A549 (cell line): Measurements from ENCODE around the gene GSG1L. TPM values are rescaled to one million over a fixed set of nuclear protein-coding genes. Genes with fewer than 3 reads are reported as not detected.

Experiments used
- ATAC-seq, 2 experiments: fragments of 200-7000 bp in 1 of 2; fragments of >200 bp in 1 of 2; cut with Nextera tagmentation in 1 of 2; cut with Tn5 transposase in 1 of 2; 3 replicates each; pipeline versions ENCODE4 v1.8.0 to v1.9.1; 2018 to 2020; ENCODE audit warnings: mild to moderate bottlenecking in 1 of 2, moderate library complexity in 1 of 2
- CTCF ChIA-PET: fragments of 300-600 bp; sonication (Branson Sonifier 250); formaldehyde crosslinking; extraction: SDS; loops from one replicate; lab custom pipeline; 2021; ENCODE audit warnings: antibody characterized with exemption, inconsistent platforms; lab: Yijun Ruan, JAX
- POLR2A ChIA-PET: fragments of 350-600 bp; formaldehyde crosslinking; extraction: SDS; loops from one replicate; lab custom pipeline; 2021; ENCODE audit warnings: antibody characterized with exemption, inconsistent platforms; lab: Yijun Ruan, JAX
- DNase-seq, 2 experiments: peaks; one replicate each; pipeline versions ENCODE4 v3.0.0 to v3.0.0-alpha.2; 2011 to 2016; ENCODE audit warnings: low read depth in 1 of 2, low spot score in 1 of 2
- FAIRE-seq: peaks from 2 replicates; lab custom pipeline; 2011; peaks lifted over from hg19 to GRCh38; lab: Jason Lieb, UNC
- H3K27ac ChIP-seq, 2 experiments: fragments of >200 bp; sonication (Bioruptor Twin); formaldehyde crosslinking; 3 replicates each; pipeline ENCODE4 v1.5.1; 2016 to 2017
- H3K4me1 ChIP-seq: fragments of >200 bp; sonication (Bioruptor Twin); formaldehyde crosslinking; 3 replicates; pipeline ENCODE4 v1.6.1; 2016
- H3K4me2 ChIP-seq: fragments of >200 bp; sonication (Bioruptor Twin); formaldehyde crosslinking; 3 replicates; pipeline ENCODE4 v1.6.1; 2016
- H3K4me3 ChIP-seq: fragments of >200 bp; sonication (Bioruptor Twin); formaldehyde crosslinking; 3 replicates; pipeline ENCODE4 v1.5.1; 2016
- H3K9me3 ChIP-seq: fragments of >200 bp; sonication (Bioruptor Twin); formaldehyde crosslinking; 3 replicates; pipeline ENCODE4 v1.6.1; 2016
- ATOH8 ChIP-seq: fragments of 250-450 bp; sonication (Bioruptor Pico); IDR thresholded peaks from 2 replicates; pipeline ENCODE4 v1.5.0; 2020; ENCODE audit warnings: low read depth, mild to moderate bottlenecking, moderate library complexity
- CBX2 ChIP-seq: fragments of 200-600 bp; sonication (generic); IDR thresholded peaks from 2 replicates; pipeline ENCODE4 v1.6.1; 2016; ENCODE audit warnings: low read depth, mild to moderate bottlenecking, borderline replicate concordance
- FOSB ChIP-seq: fragments of 250-450 bp; sonication (Bioruptor Pico); IDR thresholded peaks from 2 replicates; pipeline ENCODE4 v1.5.0; 2020; ENCODE audit warnings: mild to moderate bottlenecking, moderate library complexity
- FOXS1 ChIP-seq: fragments of 250-450 bp; sonication (Bioruptor Pico); IDR thresholded peaks from 2 replicates; pipeline ENCODE4 v1.5.0; 2020; ENCODE audit warnings: mild to moderate bottlenecking, moderate library complexity
- HES2 ChIP-seq: fragments of >200 bp; sonication (Bioruptor Twin); formaldehyde crosslinking; IDR thresholded peaks from 2 replicates; pipeline ENCODE4 v1.6.1; 2016
- HOXB5 ChIP-seq: fragments of 250-450 bp; sonication (Bioruptor Pico); IDR thresholded peaks from 2 replicates; pipeline ENCODE4 v1.5.0; 2020; ENCODE audit warnings: mild to moderate bottlenecking, moderate library complexity
- MAZ ChIP-seq: fragments of 150-350 bp; IDR thresholded peaks from 2 replicates; pipeline ENCODE4 v1.6.1; 2014; ENCODE audit warnings: antibody characterized with exemption, low read depth, low read length, borderline replicate concordance
- NR3C1 ChIP-seq: fragments of >200 bp; sonication (Bioruptor Twin); formaldehyde crosslinking; IDR thresholded peaks from 3 replicates; pipeline ENCODE4 v1.6.1; 2017
- RAD21 ChIP-seq, 2 experiments: fragments of >200 bp in 1 of 2; sonication (Bioruptor Twin) in 1 of 2; formaldehyde crosslinking in 1 of 2; IDR thresholded peaks in 1 of 2; conservative IDR thresholded peaks in 1 of 2; 2 replicates in 1 of 2; 3 replicates in 1 of 2; pipeline ENCODE4 v1.6.1; 2012 to 2018; ENCODE audit warnings: inconsistent platforms in 1 of 2
- RFX5 ChIP-seq: fragments of 450-650 bp; IDR thresholded peaks from 2 replicates; pipeline ENCODE4 v1.7.1; 2014; ENCODE audit warnings: antibody characterized with exemption, mild to moderate bottlenecking, moderate library complexity
- RNF2 ChIP-seq: fragments of 200-600 bp; sonication (generic); IDR thresholded peaks from 2 replicates; pipeline ENCODE4 v1.6.1; 2016; ENCODE audit warnings: low read depth, mild to moderate bottlenecking, antibody characterized with exemption, moderate library complexity, borderline replicate concordance
- SREBF2 ChIP-seq: fragments of 450-650 bp; IDR thresholded peaks from 2 replicates; pipeline ENCODE4 v1.6.1; 2014; ENCODE audit warnings: mild to moderate bottlenecking, moderate library complexity
- ZC3H11A ChIP-seq: fragments of 450-650 bp; IDR thresholded peaks from 2 replicates; pipeline ENCODE4 v1.6.1; 2014; ENCODE audit warnings: antibody characterized with exemption, mild to moderate bottlenecking
- ZFP36 ChIP-seq: fragments of 450-650 bp; IDR thresholded peaks from 2 replicates; pipeline ENCODE4 v1.6.1; 2014; ENCODE audit warnings: borderline replicate concordance; ENCODE audit not compliant: partially characterized antibody
- WGBS: methylation state at CpG from one replicate; pipeline ENCODE4 v1.1.6; 2017; ENCODE audit errors: missing lambda C conversion rate; 5-methylcytosine and 5-hydroxymethylcytosine counted together
- polyA plus RNA-seq, 4 experiments: library from polyadenylated mRNA; depleted of rRNA in 3 of 4; stranded (reverse); fragments of >200 nt; fragmentation: RNase III in 1 of 4; extraction: RNeasy Plus Mini Kit Qiagen cat#74134 plus additional on column Dnase treatment in 1 of 4; gene quantifications; 2 replicates in 3 of 4; 3 replicates in 1 of 4; pipeline ENCODE4 v1.2.3, GENCODE V29; 2011 to 2017
- TF ChIP-seq, protein P1 (sequence below): fragments of 200-600 bp; sonication (generic); IDR thresholded peaks from 2 replicates; pipeline ENCODE4 v1.6.1; 2016; ENCODE audit warnings: antibody characterized with exemption, mild to moderate bottlenecking, moderate library complexity
- TF ChIP-seq, protein P2 (sequence below): IDR thresholded peaks from 2 replicates; pipeline ENCODE4 v1.6.1; 2012

Gene GSG1L
- polyA plus RNA-seq, 2 of the 4 experiments (the other 2 are of a cell fraction): not detected

DNA sequence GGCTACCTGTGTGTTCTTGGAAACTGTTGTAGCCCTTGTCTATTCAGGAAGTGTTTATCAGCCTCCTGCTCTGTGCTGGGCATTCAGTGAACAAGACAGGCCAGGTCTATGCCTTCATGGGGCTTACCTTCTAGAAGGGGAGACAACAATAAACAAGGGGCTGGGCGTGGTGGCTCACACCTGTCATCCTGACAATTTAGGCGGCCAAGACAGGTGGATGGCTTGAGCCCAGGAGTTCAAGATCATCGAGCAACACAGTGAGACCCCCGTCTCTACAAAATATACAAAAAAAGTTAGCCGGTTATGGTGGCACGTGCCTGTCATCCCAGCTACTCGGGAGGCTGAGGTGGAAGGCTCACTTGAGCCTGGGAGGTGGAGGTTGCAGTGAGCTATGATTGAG is 5.5 kb upstream of the GSG1L start:
- no peak for ATAC-seq
- no peak for DNase-seq
- H3K4me1 ChIP-seq: no peaks in the 10 kb centered on the region
- no peak overlapping the region for H3K27ac ChIP-seq
- TF ChIP-seq, protein P1, sequence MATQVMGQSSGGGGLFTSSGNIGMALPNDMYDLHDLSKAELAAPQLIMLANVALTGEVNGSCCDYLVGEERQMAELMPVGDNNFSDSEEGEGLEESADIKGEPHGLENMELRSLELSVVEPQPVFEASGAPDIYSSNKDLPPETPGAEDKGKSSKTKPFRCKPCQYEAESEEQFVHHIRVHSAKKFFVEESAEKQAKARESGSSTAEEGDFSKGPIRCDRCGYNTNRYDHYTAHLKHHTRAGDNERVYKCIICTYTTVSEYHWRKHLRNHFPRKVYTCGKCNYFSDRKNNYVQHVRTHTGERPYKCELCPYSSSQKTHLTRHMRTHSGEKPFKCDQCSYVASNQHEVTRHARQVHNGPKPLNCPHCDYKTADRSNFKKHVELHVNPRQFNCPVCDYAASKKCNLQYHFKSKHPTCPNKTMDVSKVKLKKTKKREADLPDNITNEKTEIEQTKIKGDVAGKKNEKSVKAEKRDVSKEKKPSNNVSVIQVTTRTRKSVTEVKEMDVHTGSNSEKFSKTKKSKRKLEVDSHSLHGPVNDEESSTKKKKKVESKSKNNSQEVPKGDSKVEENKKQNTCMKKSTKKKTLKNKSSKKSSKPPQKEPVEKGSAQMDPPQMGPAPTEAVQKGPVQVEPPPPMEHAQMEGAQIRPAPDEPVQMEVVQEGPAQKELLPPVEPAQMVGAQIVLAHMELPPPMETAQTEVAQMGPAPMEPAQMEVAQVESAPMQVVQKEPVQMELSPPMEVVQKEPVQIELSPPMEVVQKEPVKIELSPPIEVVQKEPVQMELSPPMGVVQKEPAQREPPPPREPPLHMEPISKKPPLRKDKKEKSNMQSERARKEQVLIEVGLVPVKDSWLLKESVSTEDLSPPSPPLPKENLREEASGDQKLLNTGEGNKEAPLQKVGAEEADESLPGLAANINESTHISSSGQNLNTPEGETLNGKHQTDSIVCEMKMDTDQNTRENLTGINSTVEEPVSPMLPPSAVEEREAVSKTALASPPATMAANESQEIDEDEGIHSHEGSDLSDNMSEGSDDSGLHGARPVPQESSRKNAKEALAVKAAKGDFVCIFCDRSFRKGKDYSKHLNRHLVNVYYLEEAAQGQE: no peak
- TF ChIP-seq ZC3H11A (no peak), NR3C1 (no peak), FOXS1 (CRISPR knock-in tag) (no peak), SREBF2 (no peak), FOSB (CRISPR knock-in tag) (no peak)
- no peak overlapping the region for H3K4me2 ChIP-seq
- FAIRE-seq: no peak
- POLR2A ChIA-PET: no interaction called here
- H3K4me3 ChIP-seq: no peak overlapping the region
- CTCF ChIA-PET: interaction anchor here (0.9 to 6.4 kb wide), 7 partner anchors 19 to 429 kb away, joined by 3 to 74 read pairs (median 4); no protein-coding TSS in a partner anchor
- H3K9me3 ChIP-seq: no peaks in the 10 kb centered on the region
- 44% methylated on average over 7 of the region's 7 CpGs for WGBS

DNA sequence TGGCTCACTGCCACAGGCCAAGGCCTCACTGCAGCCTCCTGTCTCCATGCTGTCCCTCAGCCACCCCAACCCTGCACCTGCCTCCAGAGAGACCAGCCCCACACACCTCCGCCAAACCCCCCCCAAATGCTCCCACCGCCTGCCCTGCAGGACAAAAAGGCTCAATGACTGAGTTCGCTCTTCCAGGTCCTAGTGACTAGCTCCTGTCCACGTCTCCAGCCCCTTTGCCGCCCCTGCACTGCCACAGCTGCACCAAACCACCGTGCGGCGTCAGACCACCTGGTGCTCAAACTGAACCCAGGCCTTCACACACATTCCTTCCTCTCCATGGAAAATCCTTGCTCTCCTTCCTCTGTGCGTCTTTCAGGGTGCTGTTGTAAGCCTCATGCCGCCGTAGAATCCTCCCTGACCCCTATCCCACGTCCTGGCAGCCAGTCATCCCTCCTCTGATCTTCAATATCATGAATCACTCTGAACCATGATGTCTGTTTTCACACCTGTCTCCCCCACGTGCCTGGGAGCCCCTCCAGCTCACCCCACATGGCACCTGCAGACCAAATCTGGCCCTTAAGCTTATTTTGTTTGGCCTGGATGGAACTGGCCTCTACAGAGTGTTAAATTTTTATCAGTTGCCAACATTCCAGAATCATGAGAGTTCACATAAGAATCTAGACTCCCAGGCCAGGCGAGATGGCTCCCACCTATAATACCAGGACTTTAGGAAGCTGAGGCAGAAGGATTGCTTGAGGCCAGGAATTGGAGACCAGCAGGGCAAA is 4.3 kb upstream of the GSG1L start:
- no peak overlapping the region for H3K4me2 ChIP-seq
- no peak overlapping the region for H3K4me3 ChIP-seq
- WGBS: 60% methylated on average over 13 of the region's 14 CpGs
- H3K9me3 ChIP-seq: no peaks in the 10 kb centered on the region
- ChIA-PET CTCF (interaction anchor here (6.4 kb wide), 1 partner anchor 95 kb away, joined by 74 read pairs; no protein-coding TSS in a partner anchor), POLR2A (no interaction called here)
- no peak for ATAC-seq
- no peak for FAIRE-seq
- TF ChIP-seq, protein P1: no peak
- TF ChIP-seq NR3C1 (no peak), RAD21 (conservative IDR thresholded peaks at IDR 0.05 in 1 of 2, IDR thresholded peaks at IDR 0.05 in 1 of 2) (no peak), ZC3H11A (no peak), SREBF2 (no peak), RNF2 (no peak), HOXB5 (no peak), MAZ (no peak), ZFP36 (no peak), HES2 (no peak), RFX5 (no peak), CBX2 (no peak), ATOH8 (CRISPR knock-in tag) (no peak)
- TF ChIP-seq, protein P2, sequence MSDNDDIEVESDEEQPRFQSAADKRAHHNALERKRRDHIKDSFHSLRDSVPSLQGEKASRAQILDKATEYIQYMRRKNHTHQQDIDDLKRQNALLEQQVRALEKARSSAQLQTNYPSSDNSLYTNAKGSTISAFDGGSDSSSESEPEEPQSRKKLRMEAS: no peak
- peaks cover 2% of the 10 kb centered on the region; the same call in 1 of the 3 replicates for H3K4me1 ChIP-seq
- DNase-seq: no peak
- H3K27ac ChIP-seq: no peak overlapping the region
